ENCODE data around the gene HNRNPUL2. TPM values are rescaled to one million over a fixed set of nuclear protein-coding genes. Genes with fewer than 3 reads are reported as not detected.

Gene HNRNPUL2
- total and polyA plus RNA-seq, 9 of the 15 experiments (the other 6 are each of a cell fraction or from before 2014, with no cell fraction given), result 0.89 to 44.3 (median 15.2) TPM

DNA sequence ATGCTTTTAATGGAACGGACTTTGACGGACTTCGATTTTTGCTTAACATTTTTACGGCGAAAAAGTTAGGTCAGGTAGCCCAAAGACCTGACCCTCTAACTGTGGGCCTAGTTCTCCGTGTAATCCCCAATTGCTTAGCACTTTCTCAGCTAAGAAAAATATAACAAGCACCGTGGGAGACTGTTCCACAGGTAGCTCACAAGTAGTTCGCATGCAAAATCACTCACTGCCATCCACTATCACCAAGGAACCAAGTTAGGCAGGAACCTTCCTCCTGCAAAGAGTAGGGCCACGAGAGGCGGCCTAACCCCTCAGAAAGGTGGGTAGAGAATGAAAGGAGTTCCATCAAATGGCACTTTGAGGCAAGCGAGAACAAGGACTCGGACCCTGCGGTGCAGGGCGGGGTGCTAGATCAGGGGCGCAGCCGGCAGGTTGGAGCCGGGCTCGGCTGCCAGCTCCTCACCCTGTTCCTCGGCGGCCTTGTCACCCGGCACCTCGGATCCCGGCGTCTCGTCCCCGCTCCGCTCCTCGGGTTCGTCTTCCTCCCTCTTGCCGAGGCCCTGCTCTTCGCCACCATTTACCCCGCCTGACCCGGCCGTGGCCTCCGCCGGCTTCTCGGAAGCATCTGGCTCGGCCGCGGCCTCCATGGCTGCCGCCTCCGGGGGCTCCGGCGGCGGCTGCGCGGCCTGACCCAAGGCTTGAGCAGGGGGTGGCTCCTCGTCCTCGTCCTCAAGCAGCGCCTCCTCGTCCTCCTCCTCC lies 922 bp downstream of the HNRNPUL2 start (continued):
- TF ChIP-seq LARP7 (IDR thresholded peaks at IDR 0.05) (no peak), THRB (CRISPR knock-in tag; conservative IDR thresholded peaks at IDR 0.05) (no peak), ZBTB26 (CRISPR knock-in tag; IDR thresholded peaks at IDR 0.05) (no peak), TEAD4 (IDR thresholded peaks at IDR 0.05; ENCODE audit: low read length) (no peak), TEAD4 (CRISPR knock-in tag; IDR thresholded peaks at IDR 0.05; ENCODE audit: borderline replicate concordance) (no peak), MXI1 (IDR thresholded peaks at IDR 0.05; ENCODE audit: low read depth, low read length) (no peak), POLR2G (IDR thresholded peaks at IDR 0.05; ENCODE audit: low read depth, low read length) (no peak), ZC3H8 (IDR thresholded peaks at IDR 0.05) (no peak), TBL1XR1 (IDR thresholded peaks at IDR 0.05; ENCODE audit: low read length in 2 of 2) (no peak), HIVEP1 (CRISPR knock-in tag; IDR thresholded peaks at IDR 0.05) (no peak), BHLHE40 (IDR thresholded peaks at IDR 0.05; ENCODE audit: low read length) (no peak), HDAC1 (IDR thresholded peaks at IDR 0.05) (peak in 1 of 2 experiments; percentile 35; a peak in 1 of 4 replicates)
- TF ChIP-seq, protein P1, sequence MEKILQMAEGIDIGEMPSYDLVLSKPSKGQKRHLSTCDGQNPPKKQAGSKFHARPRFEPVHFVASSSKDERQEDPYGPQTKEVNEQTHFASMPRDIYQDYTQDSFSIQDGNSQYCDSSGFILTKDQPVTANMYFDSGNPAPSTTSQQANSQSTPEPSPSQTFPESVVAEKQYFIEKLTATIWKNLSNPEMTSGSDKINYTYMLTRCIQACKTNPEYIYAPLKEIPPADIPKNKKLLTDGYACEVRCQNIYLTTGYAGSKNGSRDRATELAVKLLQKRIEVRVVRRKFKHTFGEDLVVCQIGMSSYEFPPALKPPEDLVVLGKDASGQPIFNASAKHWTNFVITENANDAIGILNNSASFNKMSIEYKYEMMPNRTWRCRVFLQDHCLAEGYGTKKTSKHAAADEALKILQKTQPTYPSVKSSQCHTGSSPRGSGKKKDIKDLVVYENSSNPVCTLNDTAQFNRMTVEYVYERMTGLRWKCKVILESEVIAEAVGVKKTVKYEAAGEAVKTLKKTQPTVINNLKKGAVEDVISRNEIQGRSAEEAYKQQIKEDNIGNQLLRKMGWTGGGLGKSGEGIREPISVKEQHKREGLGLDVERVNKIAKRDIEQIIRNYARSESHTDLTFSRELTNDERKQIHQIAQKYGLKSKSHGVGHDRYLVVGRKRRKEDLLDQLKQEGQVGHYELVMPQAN (IDR thresholded peaks at IDR 0.05; ENCODE audit: borderline replicate concordance), result peak; percentile 17; the same call in 1 of the 2 replicates
- TF ChIP-seq, protein P2, sequence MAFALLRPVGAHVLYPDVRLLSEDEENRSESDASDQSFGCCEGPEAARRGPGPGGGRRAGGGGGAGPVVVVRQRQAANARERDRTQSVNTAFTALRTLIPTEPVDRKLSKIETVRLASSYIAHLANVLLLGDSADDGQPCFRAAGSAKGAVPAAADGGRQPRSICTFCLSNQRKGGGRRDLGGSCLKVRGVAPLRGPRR (CRISPR knock-in tag; IDR thresholded peaks at IDR 0.05), result no peak
- TF ChIP-seq, protein P3, sequence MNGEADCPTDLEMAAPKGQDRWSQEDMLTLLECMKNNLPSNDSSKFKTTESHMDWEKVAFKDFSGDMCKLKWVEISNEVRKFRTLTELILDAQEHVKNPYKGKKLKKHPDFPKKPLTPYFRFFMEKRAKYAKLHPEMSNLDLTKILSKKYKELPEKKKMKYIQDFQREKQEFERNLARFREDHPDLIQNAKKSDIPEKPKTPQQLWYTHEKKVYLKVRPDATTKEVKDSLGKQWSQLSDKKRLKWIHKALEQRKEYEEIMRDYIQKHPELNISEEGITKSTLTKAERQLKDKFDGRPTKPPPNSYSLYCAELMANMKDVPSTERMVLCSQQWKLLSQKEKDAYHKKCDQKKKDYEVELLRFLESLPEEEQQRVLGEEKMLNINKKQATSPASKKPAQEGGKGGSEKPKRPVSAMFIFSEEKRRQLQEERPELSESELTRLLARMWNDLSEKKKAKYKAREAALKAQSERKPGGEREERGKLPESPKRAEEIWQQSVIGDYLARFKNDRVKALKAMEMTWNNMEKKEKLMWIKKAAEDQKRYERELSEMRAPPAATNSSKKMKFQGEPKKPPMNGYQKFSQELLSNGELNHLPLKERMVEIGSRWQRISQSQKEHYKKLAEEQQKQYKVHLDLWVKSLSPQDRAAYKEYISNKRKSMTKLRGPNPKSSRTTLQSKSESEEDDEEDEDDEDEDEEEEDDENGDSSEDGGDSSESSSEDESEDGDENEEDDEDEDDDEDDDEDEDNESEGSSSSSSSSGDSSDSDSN (IDR thresholded peaks at IDR 0.05; ENCODE audit: borderline replicate concordance in 1 of 2, low read depth in 2 of 2, low read length in 2 of 2), result peak in 1 of 2 experiments; percentile 21; a peak in 1 of 4 replicates
- TF ChIP-seq, protein P4, sequence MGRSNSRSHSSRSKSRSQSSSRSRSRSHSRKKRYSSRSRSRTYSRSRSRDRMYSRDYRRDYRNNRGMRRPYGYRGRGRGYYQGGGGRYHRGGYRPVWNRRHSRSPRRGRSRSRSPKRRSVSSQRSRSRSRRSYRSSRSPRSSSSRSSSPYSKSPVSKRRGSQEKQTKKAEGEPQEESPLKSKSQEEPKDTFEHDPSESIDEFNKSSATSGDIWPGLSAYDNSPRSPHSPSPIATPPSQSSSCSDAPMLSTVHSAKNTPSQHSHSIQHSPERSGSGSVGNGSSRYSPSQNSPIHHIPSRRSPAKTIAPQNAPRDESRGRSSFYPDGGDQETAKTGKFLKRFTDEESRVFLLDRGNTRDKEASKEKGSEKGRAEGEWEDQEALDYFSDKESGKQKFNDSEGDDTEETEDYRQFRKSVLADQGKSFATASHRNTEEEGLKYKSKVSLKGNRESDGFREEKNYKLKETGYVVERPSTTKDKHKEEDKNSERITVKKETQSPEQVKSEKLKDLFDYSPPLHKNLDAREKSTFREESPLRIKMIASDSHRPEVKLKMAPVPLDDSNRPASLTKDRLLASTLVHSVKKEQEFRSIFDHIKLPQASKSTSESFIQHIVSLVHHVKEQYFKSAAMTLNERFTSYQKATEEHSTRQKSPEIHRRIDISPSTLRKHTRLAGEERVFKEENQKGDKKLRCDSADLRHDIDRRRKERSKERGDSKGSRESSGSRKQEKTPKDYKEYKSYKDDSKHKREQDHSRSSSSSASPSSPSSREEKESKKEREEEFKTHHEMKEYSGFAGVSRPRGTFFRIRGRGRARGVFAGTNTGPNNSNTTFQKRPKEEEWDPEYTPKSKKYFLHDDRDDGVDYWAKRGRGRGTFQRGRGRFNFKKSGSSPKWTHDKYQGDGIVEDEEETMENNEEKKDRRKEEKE (IDR thresholded peaks at IDR 0.05; ENCODE audit: borderline replicate concordance in 1 of 2, control insufficient read depth in 1 of 2, low read depth in 2 of 2, low read length in 1 of 2), result no peak
